GM19099 (cell line): ENCODE data around the gene ACOX3.

Source experiments
- POLR2A ChIP-seq: IDR thresholded peaks from 3 replicates; pipeline ENCODE4 v1.6.1; 2011; ENCODE audit warnings: low read depth; ENCODE audit not compliant: insufficient read length; ENCODE audit errors: extremely low read depth

Gene ACOX3

GRCh38 chr4:8329859-8330761 lies 110.4 kb downstream of the ACOX3 start:
- TF ChIP-seq POLR2A = no peak

DNA sequence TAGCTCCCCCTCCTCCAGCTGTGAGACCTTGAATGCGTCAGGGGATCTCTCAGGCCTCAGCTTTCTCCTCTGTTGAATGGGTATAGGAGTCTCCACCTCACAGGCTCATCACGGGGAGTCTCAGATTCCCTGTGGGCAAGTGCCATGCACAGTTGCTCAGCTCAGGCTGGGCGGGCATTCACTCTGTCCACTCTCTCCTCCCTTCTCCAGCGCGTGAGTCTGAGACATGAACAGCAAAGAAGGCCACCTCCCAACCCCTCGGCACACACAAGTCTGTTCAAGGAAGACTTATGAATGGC lies 111.0 kb downstream of the ACOX3 start:
- TF ChIP-seq POLR2A = no peak

GRCh38 chr4:8328866-8329559 lies 111.5 kb downstream of the ACOX3 start:
- TF ChIP-seq POLR2A = no peak

- no peak for TF ChIP-seq POLR2A
Measured at GRCh38 chr4:8328456-8328855, 112.1 kb downstream of the ACOX3 start.

GRCh38 chr4:8326206-8326605 lies 114.3 kb downstream of the ACOX3 start:
- TF ChIP-seq POLR2A = no peak

DNA sequence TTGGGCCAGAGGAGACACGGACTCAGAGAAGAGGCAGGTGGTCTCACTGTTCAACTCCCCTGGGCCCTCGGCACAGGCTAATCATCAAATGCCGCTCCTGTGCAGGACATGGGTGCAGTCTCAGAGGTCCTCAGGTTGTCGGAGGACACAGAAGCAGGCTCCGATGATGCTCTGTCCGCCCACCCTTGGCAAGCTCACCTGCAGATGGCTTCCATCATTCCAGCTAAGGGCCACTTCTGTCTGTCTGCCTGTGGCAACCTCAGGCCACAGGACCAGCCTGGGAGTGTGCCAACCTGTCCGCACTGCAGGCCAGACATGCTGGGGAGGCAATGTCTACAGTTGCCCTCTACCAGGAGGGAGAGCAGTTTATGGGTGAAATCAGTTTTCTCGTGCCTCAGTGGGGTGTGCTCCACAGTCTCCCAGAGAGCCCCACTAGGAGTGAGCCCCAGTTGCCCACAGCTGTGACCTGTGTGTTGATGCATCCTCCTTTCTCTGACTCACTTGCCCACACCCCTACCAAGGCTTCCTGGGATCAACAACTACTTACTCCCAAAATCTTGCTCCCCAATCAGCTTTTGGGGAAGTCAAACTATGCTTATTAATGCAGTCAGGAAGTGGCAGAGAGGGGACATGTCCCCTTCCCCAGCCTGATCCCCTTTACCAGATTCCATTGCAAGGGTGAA lies 115.1 kb downstream of the ACOX3 start:
- no peak for TF ChIP-seq POLR2A

- TF ChIP-seq POLR2A = no peak
Measured at GRCh38 chr4:8324640-8325239, 115.8 kb downstream of the ACOX3 start.

- TF ChIP-seq POLR2A = no peak
Measured at GRCh38 chr4:8323947-8324555, 116.5 kb downstream of the ACOX3 start.

DNA sequence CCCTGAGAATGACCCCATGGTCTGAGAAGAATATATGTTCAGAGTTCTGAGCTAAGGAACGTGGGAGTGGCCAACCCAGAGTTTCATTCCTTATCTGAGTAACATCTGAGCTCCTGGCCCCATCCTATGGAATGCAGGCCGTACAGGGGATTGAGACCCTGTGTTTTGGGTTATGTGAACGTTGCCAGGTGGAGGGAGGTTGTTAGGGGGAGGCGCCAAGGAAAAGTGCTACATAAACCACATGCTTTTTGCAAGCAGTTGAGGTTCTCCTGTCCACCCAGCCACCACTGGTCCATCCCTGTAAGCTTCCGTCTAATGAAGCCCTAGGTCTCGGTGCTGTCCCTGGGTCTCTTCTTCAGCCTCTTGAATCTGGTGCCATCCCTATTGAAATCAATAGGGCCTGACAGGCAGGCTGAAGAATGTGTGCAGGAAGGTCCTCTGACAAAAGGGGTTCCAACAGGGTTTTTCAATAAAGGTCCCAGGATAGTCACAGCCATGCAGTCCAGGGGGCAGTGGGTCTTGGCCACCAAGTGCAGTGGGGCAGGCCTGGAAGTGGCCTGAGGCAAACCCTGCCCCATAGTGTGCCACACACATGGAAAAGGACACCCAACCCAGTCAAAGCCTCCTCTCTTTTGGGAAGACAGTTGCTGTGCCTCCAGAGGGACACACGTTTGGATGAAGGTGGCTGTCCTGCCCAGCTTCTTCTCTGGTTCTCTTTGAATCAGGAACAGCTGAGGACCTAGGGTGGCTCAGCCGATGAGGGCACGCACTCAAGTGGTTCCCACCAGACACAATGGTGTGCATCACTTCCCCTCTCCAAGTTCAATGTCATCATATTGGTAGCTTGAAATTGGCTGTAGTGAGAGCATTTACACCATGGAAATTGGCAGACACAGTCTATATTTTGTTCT lies 117.5 kb downstream of the ACOX3 start:
- no peak for TF ChIP-seq POLR2A

DNA sequence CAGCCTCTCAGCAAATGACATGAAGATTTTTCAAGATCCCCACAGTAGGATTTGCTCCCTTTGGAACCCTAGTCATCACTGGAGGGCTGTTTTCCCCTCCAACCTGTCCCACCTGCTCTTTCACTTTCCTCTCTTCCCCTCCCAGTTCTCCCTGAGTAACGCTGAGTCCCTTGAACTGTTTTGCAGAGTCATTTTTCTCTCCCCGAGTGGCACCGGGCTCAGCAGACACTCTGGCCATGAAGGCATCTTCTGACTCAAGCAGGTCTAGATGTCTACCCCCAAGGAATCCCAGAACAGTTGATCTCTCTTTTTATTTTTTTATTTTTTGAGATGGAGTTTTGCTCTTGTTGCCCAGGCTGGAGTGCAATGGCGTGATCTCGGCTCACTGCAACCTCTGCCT lies 118.8 kb downstream of the ACOX3 start:
- no peak for TF ChIP-seq POLR2A

- TF ChIP-seq POLR2A = no peak
Measured at GRCh38 chr4:8321220-8321619, 119.3 kb downstream of the ACOX3 start.

DNA sequence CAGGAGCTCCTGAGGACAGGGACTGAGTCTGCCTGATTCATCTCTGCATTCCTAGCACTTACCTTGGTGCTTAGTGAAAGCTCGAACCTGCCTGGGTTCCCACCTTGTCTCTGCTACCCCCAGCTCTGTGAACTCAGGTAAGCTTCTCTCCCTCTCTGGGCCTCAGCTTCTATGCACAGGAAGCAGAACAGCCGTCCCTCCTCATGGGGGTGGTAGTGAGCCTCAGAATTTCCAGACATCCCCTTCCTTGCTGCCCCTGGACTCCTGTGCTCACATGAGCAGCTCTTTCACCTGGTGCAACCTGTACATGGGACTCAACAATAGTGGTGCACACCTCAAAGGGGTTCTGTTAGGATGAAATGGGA lies 120.2 kb downstream of the ACOX3 start:
- no peak for TF ChIP-seq POLR2A

DNA sequence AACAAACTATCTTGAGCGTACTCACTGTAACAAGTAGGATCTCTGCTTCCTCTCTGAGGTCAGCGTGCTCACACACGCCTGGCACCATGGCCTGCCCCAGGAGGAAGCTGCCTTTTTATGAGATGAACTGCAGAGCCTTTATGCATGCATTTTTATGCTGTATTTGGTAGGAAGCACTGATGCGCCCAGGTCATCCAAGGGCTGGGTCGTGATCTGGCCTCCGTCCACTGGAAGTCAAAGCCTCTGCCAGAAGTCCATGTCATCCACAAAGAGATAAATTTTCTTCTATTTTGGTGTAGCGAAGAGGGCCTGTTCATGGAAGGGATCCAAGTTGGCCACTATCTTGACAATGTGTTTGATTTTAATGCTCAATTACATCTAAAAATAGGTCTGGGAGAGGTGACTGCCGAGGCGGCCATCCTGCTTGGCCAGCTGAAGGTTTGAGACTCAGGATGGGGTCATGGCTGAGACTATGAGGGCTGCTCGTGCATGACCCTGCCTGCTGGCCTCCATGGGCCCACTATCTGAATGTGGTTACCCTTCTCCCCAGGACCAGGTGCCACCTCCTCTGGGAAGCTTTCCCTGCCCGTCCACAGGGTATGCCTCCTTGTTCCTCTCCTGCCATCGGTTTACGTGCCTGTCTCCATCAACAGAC lies 120.7 kb downstream of the ACOX3 start:
- TF ChIP-seq POLR2A = no peak
